GM21825 (cell line): Measurements from ENCODE around the gene ULK3.

Experiments used
- ATAC-seq: cut with Tn5 transposase; IDR thresholded peaks from one replicate; pipeline ENCODE4 v1.9.1; 2021; ENCODE audit warnings: mild to moderate bottlenecking, moderate library complexity; ENCODE audit not compliant: unreplicated experiment

ULK3 gene

GRCh38 chr15:74841891-74842373 lies 1.0 kb downstream of the ULK3 start:
- no peak for ATAC-seq

GRCh38 chr15:74840851-74841775 lies 1.8 kb downstream of the ULK3 start:
- no peak for ATAC-seq

- ATAC-seq = no peak
These were observed 3.2 kb downstream of the ULK3 start for GRCh38 chr15:74839526-74840395.

- ATAC-seq = no peak
These were observed 4.0 kb downstream of the ULK3 start for GRCh38 chr15:74838746-74839525.

GRCh38 chr15:74838137-74838516 lies 4.8 kb downstream of the ULK3 start:
- ATAC-seq = no peak

GRCh38 chr15:74837482-74838136 lies 5.3 kb downstream of the ULK3 start:
- no peak for ATAC-seq

GRCh38 chr15:74836846-74837245 lies 6.1 kb downstream of the ULK3 start:
- no peak for ATAC-seq

- no peak for ATAC-seq
These were observed 7.6 kb downstream of the ULK3 start for GRCh38 chr15:74835312-74835823.

GRCh38 chr15:74833376-74834107 lies 9.4 kb downstream of the ULK3 start:
- no peak for ATAC-seq

GRCh38 chr15:74832826-74833225 lies 10.1 kb downstream of the ULK3 start:
- ATAC-seq = no peak

GRCh38 chr15:74831813-74832495 lies 11.0 kb downstream of the ULK3 start:
- ATAC-seq = no peak

- no peak for ATAC-seq
These were observed 12.1 kb downstream of the ULK3 start for GRCh38 chr15:74830868-74831267.

- ATAC-seq = no peak
These were observed 13.0 kb downstream of the ULK3 start for GRCh38 chr15:74829991-74830390.

- no peak for ATAC-seq
These were observed 13.5 kb downstream of the ULK3 start for GRCh38 chr15:74829486-74829885.

GRCh38 chr15:74828835-74829234 lies 14.1 kb downstream of the ULK3 start:
- ATAC-seq = no peak

GRCh38 chr15:74827614-74828013 lies 15.3 kb downstream of the ULK3 start:
- ATAC-seq = no peak

- ATAC-seq = no peak
These were observed 16.0 kb downstream of the ULK3 start for GRCh38 chr15:74826921-74827320.

- ATAC-seq = no peak
These were observed 16.6 kb downstream of the ULK3 start, which contains the start of gene CPLX3 for GRCh38 chr15:74826364-74826819. Gene CPLX3 (plus strand): TSS chr15:74826627. CDS start chr15:74826704, 77 bp downstream.

GRCh38 chr15:74825866-74826265 lies 17.1 kb downstream of the ULK3 start:
- ATAC-seq = no peak
